Measurements from ENCODE around the gene ARVCF.

DNA sequence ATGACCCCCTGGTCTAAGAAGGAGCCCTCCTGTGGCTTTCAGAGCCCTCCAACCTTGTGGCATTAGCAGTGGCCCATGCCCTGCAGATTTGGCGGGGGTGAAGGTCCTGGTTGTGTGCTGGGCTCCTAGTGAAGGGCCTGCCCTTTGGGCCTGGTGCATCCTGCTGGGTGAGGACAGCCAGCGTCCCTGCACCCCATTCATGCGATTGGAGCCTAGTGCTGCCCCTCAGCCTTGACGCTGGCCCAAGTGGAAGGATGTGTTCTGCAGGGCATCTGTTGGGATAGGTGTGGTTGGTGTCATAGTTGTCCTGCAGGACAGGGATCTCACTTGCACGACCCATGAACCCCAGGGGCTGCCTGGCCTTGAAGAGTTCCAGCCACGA is 35.3 kb upstream of the ARVCF start:
- TF ChIP-seq, protein P1, sequence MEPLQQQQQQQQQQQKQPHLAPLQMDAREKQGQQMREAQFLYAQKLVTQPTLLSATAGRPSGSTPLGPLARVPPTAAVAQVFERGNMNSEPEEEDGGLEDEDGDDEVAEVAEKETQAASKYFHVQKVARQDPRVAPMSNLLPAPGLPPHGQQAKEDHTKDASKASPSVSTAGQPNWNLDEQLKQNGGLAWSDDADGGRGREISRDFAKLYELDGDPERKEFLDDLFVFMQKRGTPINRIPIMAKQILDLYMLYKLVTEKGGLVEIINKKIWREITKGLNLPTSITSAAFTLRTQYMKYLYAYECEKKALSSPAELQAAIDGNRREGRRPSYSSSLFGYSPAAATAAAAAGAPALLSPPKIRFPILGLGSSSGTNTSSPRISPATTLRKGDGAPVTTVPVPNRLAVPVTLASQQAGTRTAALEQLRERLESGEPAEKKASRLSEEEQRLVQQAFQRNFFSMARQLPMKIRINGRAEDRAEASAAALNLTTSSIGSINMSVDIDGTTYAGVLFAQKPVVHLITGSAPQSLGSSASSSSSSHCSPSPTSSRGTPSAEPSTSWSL (CRISPR knock-in tag; IDR thresholded peaks at IDR 0.05; ENCODE audit: borderline replicate concordance): 0 out of 2 replicates have a peak, but pooled peaks have one; percentile 8
- TF ChIP-seq EZH2 (IDR thresholded peaks at IDR 0.05; ENCODE audit: borderline replicate concordance, low read depth, low read length) (no peak), HNRNPH1 (optimal IDR thresholded peaks at IDR 0.05; ENCODE audit: low read depth, low read length) (no peak), SMAD3 (CRISPR knock-in tag; conservative IDR thresholded peaks at IDR 0.05) (no peak), JUNB (CRISPR knock-in tag; conservative IDR thresholded peaks at IDR 0.05) (no peak), POLR2AphosphoS5 (IDR thresholded peaks at IDR 0.05; ENCODE audit: control insufficient read depth, insufficient read depth, low read depth, low read length) (no peak), EP300 (IDR thresholded peaks at IDR 0.05; ENCODE audit: low read length) (no peak), ZNF561 (CRISPR knock-in tag; conservative IDR thresholded peaks at IDR 0.05) (no peak)
- TF ChIP-seq, protein P2, sequence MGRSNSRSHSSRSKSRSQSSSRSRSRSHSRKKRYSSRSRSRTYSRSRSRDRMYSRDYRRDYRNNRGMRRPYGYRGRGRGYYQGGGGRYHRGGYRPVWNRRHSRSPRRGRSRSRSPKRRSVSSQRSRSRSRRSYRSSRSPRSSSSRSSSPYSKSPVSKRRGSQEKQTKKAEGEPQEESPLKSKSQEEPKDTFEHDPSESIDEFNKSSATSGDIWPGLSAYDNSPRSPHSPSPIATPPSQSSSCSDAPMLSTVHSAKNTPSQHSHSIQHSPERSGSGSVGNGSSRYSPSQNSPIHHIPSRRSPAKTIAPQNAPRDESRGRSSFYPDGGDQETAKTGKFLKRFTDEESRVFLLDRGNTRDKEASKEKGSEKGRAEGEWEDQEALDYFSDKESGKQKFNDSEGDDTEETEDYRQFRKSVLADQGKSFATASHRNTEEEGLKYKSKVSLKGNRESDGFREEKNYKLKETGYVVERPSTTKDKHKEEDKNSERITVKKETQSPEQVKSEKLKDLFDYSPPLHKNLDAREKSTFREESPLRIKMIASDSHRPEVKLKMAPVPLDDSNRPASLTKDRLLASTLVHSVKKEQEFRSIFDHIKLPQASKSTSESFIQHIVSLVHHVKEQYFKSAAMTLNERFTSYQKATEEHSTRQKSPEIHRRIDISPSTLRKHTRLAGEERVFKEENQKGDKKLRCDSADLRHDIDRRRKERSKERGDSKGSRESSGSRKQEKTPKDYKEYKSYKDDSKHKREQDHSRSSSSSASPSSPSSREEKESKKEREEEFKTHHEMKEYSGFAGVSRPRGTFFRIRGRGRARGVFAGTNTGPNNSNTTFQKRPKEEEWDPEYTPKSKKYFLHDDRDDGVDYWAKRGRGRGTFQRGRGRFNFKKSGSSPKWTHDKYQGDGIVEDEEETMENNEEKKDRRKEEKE (IDR thresholded peaks at IDR 0.05; ENCODE audit: borderline replicate concordance in 1 of 2, control insufficient read depth in 1 of 2, low read depth in 2 of 2, low read length in 1 of 2): no peak
- TF ChIP-seq, protein P3, sequence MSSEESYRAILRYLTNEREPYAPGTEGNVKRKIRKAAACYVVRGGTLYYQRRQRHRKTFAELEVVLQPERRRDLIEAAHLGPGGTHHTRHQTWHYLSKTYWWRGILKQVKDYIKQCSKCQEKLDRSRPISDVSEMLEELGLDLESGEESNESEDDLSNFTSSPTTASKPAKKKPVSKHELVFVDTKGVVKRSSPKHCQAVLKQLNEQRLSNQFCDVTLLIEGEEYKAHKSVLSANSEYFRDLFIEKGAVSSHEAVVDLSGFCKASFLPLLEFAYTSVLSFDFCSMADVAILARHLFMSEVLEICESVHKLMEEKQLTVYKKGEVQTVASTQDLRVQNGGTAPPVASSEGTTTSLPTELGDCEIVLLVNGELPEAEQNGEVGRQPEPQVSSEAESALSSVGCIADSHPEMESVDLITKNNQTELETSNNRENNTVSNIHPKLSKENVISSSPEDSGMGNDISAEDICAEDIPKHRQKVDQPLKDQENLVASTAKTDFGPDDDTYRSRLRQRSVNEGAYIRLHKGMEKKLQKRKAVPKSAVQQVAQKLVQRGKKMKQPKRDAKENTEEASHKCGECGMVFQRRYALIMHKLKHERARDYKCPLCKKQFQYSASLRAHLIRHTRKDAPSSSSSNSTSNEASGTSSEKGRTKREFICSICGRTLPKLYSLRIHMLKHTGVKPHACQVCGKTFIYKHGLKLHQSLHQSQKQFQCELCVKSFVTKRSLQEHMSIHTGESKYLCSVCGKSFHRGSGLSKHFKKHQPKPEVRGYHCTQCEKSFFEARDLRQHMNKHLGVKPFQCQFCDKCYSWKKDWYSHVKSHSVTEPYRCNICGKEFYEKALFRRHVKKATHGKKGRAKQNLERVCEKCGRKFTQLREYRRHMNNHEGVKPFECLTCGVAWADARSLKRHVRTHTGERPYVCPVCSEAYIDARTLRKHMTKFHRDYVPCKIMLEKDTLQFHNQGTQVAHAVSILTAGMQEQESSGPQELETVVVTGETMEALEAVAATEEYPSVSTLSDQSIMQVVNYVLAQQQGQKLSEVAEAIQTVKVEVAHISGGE (CRISPR knock-in tag; IDR thresholded peaks at IDR 0.05): no peak
- TF ChIP-seq, protein P4, sequence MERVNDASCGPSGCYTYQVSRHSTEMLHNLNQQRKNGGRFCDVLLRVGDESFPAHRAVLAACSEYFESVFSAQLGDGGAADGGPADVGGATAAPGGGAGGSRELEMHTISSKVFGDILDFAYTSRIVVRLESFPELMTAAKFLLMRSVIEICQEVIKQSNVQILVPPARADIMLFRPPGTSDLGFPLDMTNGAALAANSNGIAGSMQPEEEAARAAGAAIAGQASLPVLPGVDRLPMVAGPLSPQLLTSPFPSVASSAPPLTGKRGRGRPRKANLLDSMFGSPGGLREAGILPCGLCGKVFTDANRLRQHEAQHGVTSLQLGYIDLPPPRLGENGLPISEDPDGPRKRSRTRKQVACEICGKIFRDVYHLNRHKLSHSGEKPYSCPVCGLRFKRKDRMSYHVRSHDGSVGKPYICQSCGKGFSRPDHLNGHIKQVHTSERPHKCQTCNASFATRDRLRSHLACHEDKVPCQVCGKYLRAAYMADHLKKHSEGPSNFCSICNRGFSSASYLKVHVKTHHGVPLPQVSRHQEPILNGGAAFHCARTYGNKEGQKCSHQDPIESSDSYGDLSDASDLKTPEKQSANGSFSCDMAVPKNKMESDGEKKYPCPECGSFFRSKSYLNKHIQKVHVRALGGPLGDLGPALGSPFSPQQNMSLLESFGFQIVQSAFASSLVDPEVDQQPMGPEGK (CRISPR knock-in tag; IDR thresholded peaks at IDR 0.05; ENCODE audit: borderline replicate concordance): no peak

Data from K562 (cell line).